HEK293T (cell line): Measurements from ENCODE around the gene SLC27A6.

Source experiments
- CTBP1 ChIP-seq: fragments of 450-650 bp; IDR thresholded peaks from 2 replicates; pipeline ENCODE4 v1.6.1; 2016; ENCODE audit warnings: borderline replicate concordance
- FOXA1 ChIP-seq: fragments of 450-650 bp; IDR thresholded peaks from 2 replicates; pipeline ENCODE4 v1.6.1; 2016; ENCODE audit warnings: mild to moderate bottlenecking
- FOXM1 ChIP-seq: fragments of 450-650 bp; IDR thresholded peaks from 2 replicates; pipeline ENCODE4 v1.6.1; 2017; ENCODE audit warnings: mild to moderate bottlenecking, borderline replicate concordance
- SUZ12 ChIP-seq: fragments of 450-650 bp; IDR thresholded peaks from 2 replicates; pipeline ENCODE4 v1.6.1; 2016; ENCODE audit warnings: mild to moderate bottlenecking

GRCh38 chr5:128984480-128984879 lies 19.2 kb downstream of the SLC27A6 start:
- TF ChIP-seq FOXM1 (no peak), SUZ12 (no peak), CTBP1 (no peak), FOXA1 (no peak)
